Epithelial cell of prostate (primary cell): ENCODE measurements around the gene ARIH1.

ENCODE experiments used
- DNase-seq: peaks from one replicate; pipeline ENCODE4 v3.0.0-alpha.2; 2011; ENCODE audit warnings: low read depth, low spot score
- H3K27ac ChIP-seq: fragments of 450-650 bp; 2 replicates; pipeline ENCODE4 v1.5.1; 2017; ENCODE audit warnings: mild to moderate bottlenecking

Gene ARIH1

GRCh38 chr15:72486144-72486543 lies 12.0 kb downstream of the ARIH1 start:
- peak overlapping the region; percentile 34 for H3K27ac ChIP-seq
- DNase-seq = no peak

GRCh38 chr15:72487070-72487797 lies 13.1 kb downstream of the ARIH1 start:
- DNase-seq = no peak
- peak overlapping the region; percentile 34 for H3K27ac ChIP-seq

- H3K27ac ChIP-seq = no peak overlapping the region
- no peak for DNase-seq
Measured at GRCh38 chr15:72488558-72488957, 14.4 kb downstream of the ARIH1 start.

- no peak overlapping the region for H3K27ac ChIP-seq
- no peak for DNase-seq
Measured at GRCh38 chr15:72489943-72490554, 15.9 kb downstream of the ARIH1 start.

- peak; percentile 33 for DNase-seq
- H3K27ac ChIP-seq = peak overlapping the region; percentile 30
Measured at GRCh38 chr15:72491768-72492167, 17.6 kb downstream of the ARIH1 start.

GRCh38 chr15:72492733-72493132 lies 18.6 kb downstream of the ARIH1 start:
- peak overlapping the region; percentile 30 for H3K27ac ChIP-seq
- DNase-seq = no peak

- H3K27ac ChIP-seq = no peak overlapping the region
- no peak for DNase-seq
Measured at GRCh38 chr15:72493220-72493619, 19.1 kb downstream of the ARIH1 start.

GRCh38 chr15:72495007-72495406 lies 20.9 kb downstream of the ARIH1 start:
- no peak for DNase-seq
- no peak overlapping the region for H3K27ac ChIP-seq

GRCh38 chr15:72496783-72497182 lies 22.7 kb downstream of the ARIH1 start:
- no peak overlapping the region for H3K27ac ChIP-seq
- DNase-seq = no peak

- no peak for DNase-seq
- no peak overlapping the region for H3K27ac ChIP-seq
Measured at GRCh38 chr15:72497402-72497801, 23.3 kb downstream of the ARIH1 start.

GRCh38 chr15:72502220-72502809 lies 28.2 kb downstream of the ARIH1 start:
- H3K27ac ChIP-seq = no peak overlapping the region
- DNase-seq = no peak

- no peak for DNase-seq
- no peak overlapping the region for H3K27ac ChIP-seq
Measured at GRCh38 chr15:72503147-72503546, 29.0 kb downstream of the ARIH1 start.

GRCh38 chr15:72507402-72508092 lies 33.4 kb downstream of the ARIH1 start:
- no peak overlapping the region for H3K27ac ChIP-seq
- no peak for DNase-seq

- DNase-seq = no peak
- H3K27ac ChIP-seq = no peak overlapping the region
Measured at GRCh38 chr15:72509484-72509883, 35.4 kb downstream of the ARIH1 start.

GRCh38 chr15:72511536-72511935 lies 37.4 kb downstream of the ARIH1 start:
- H3K27ac ChIP-seq = no peak overlapping the region
- no peak for DNase-seq

- H3K27ac ChIP-seq = no peak overlapping the region
- DNase-seq = no peak
Measured at GRCh38 chr15:72515591-72516389, 41.7 kb downstream of the ARIH1 start.

GRCh38 chr15:72516777-72517176 lies 42.6 kb downstream of the ARIH1 start:
- DNase-seq = no peak
- H3K27ac ChIP-seq = no peak overlapping the region

- no peak for DNase-seq
- H3K27ac ChIP-seq = no peak overlapping the region
Measured at GRCh38 chr15:72521682-72522081, 47.6 kb downstream of the ARIH1 start.

GRCh38 chr15:72532991-72533601 lies 59.0 kb downstream of the ARIH1 start:
- DNase-seq = no peak
- no peak overlapping the region for H3K27ac ChIP-seq

- no peak overlapping the region for H3K27ac ChIP-seq
- DNase-seq = no peak
Measured at GRCh38 chr15:72534523-72534922, 60.4 kb downstream of the ARIH1 start.
